Panc1 (cell line): ENCODE data around the gene TBXA2R.

ENCODE experiments used
- CTCF ChIP-seq: fragments of 450-650 bp; IDR thresholded peaks from 2 replicates; pipeline ENCODE4 v1.5.1; 2017; ENCODE audit warnings: mild to moderate bottlenecking
- POLR2AphosphoS5 ChIP-seq: IDR thresholded peaks from 2 replicates; pipeline ENCODE4 v1.6.1; 2012; ENCODE audit warnings: mild to moderate bottlenecking, low read depth, low read length, moderate library complexity
- SIN3A ChIP-seq: IDR thresholded peaks from 2 replicates; pipeline ENCODE4 v1.6.1; 2012; ENCODE audit warnings: low read depth, mild to moderate bottlenecking, low read length, moderate library complexity, borderline replicate concordance; ENCODE audit not compliant: insufficient read depth
- TF ChIP-seq, protein P1 (sequence below), 2 experiments: IDR thresholded peaks; 2 replicates each; pipeline ENCODE4 v1.6.1; 2011 to 2012; ENCODE audit warnings: low read depth in 2 of 2, control low read depth in 1 of 2, low read length in 1 of 2, mild to moderate bottlenecking in 1 of 2, moderate library complexity in 1 of 2; ENCODE audit not compliant: insufficient read depth in 1 of 2

DNA sequence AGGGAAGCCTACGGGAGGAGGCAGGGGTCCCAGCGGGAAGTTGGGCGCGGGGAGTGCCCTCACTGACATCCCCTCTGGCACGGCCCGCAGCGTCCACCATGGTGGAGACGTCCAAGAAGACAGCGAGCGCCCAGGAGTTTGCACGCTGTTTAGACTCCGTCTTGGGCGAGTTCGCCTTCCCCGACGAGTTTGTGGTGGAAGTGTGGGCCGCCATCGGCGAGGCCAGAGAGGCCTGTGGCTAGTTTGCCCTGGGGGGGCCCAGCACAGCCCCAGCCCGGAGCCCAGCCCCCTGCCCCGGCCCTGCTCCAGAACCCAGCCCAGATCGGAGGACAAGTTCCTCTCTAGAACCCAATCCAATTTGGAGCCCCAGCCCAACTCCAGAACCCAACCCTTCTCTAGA lies 16.7 kb downstream of the TBXA2R start:
- TF ChIP-seq CTCF (no peak), POLR2AphosphoS5 (no peak), SIN3A (no peak)
- TF ChIP-seq, protein P1, sequence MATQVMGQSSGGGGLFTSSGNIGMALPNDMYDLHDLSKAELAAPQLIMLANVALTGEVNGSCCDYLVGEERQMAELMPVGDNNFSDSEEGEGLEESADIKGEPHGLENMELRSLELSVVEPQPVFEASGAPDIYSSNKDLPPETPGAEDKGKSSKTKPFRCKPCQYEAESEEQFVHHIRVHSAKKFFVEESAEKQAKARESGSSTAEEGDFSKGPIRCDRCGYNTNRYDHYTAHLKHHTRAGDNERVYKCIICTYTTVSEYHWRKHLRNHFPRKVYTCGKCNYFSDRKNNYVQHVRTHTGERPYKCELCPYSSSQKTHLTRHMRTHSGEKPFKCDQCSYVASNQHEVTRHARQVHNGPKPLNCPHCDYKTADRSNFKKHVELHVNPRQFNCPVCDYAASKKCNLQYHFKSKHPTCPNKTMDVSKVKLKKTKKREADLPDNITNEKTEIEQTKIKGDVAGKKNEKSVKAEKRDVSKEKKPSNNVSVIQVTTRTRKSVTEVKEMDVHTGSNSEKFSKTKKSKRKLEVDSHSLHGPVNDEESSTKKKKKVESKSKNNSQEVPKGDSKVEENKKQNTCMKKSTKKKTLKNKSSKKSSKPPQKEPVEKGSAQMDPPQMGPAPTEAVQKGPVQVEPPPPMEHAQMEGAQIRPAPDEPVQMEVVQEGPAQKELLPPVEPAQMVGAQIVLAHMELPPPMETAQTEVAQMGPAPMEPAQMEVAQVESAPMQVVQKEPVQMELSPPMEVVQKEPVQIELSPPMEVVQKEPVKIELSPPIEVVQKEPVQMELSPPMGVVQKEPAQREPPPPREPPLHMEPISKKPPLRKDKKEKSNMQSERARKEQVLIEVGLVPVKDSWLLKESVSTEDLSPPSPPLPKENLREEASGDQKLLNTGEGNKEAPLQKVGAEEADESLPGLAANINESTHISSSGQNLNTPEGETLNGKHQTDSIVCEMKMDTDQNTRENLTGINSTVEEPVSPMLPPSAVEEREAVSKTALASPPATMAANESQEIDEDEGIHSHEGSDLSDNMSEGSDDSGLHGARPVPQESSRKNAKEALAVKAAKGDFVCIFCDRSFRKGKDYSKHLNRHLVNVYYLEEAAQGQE (IDR thresholded peaks at IDR 0.05; ENCODE audit: insufficient read depth in 1 of 2, low read depth in 2 of 2, low read length in 1 of 2) = no peak
